NAMALWA (cell line): Measurements from ENCODE around the gene ZNF346.
"Not testable (repeated sequence)": the region's sequence is repeated elsewhere in the genome, so short reads cannot be mapped to it uniquely, and the experiment has no call there.

ENCODE experiments used
- DNase-seq: peaks from one replicate; pipeline ENCODE4 v3.0.0-alpha.2; 2015; ENCODE audit warnings: low spot score

The ZNF346 gene

GRCh38 chr5:177010153-177010552, 12.3 kb upstream of the ZNF346 start:
- no peak for DNase-seq

GRCh38 chr5:177015156-177015555, 7.3 kb upstream of the ZNF346 start:
- DNase-seq = no peak

GRCh38 chr5:177018341-177018740, 4.2 kb upstream of the ZNF346 start:
- no peak for DNase-seq

- no peak for DNase-seq
Measured at GRCh38 chr5:177020033-177020432, 2.5 kb upstream of the ZNF346 start.

GRCh38 chr5:177023303-177023664, 788 bp downstream of the ZNF346 start:
- DNase-seq = peak; percentile 43

- no peak for DNase-seq
Measured at GRCh38 chr5:177024559-177024958, 2.1 kb downstream of the ZNF346 start.

GRCh38 chr5:177025101-177025601, 2.7 kb downstream of the ZNF346 start:
- no peak for DNase-seq

GRCh38 chr5:177027665-177028064, 5.2 kb downstream of the ZNF346 start:
- no peak for DNase-seq

GRCh38 chr5:177029498-177029897, 7.0 kb downstream of the ZNF346 start:
- no peak for DNase-seq

- no peak for DNase-seq
Measured at GRCh38 chr5:177035976-177036375, 13.5 kb downstream of the ZNF346 start.

GRCh38 chr5:177036443-177036842, 13.9 kb downstream of the ZNF346 start:
- no peak for DNase-seq

GRCh38 chr5:177036921-177037320, 14.4 kb downstream of the ZNF346 start:
- DNase-seq = no peak

GRCh38 chr5:177040814-177041420, 18.4 kb downstream of the ZNF346 start:
- no peak for DNase-seq

GRCh38 chr5:177041936-177042335, 19.4 kb downstream of the ZNF346 start:
- DNase-seq = no peak

- DNase-seq = no peak
Measured at GRCh38 chr5:177043114-177043513, 20.6 kb downstream of the ZNF346 start.

GRCh38 chr5:177043958-177044357, 21.5 kb downstream of the ZNF346 start:
- no peak for DNase-seq

- no peak for DNase-seq
Measured at GRCh38 chr5:177044641-177045040, 22.1 kb downstream of the ZNF346 start.

GRCh38 chr5:177045631-177046030, 23.1 kb downstream of the ZNF346 start:
- no peak for DNase-seq

- not testable (repeated sequence) for DNase-seq
Measured at GRCh38 chr5:177048531-177048930, 26.0 kb downstream of the ZNF346 start.

GRCh38 chr5:177049285-177049684, 26.8 kb downstream of the ZNF346 start:
- DNase-seq = no peak

- no peak for DNase-seq
Measured at GRCh38 chr5:177064500-177065277, 42.2 kb downstream of the ZNF346 start.

- DNase-seq = no peak
Measured at GRCh38 chr5:177065491-177065890, 43.0 kb downstream of the ZNF346 start.

- DNase-seq = no peak
Measured at GRCh38 chr5:177066224-177066623, 43.7 kb downstream of the ZNF346 start.

- no peak for DNase-seq
Measured at GRCh38 chr5:177067503-177067902, 45.0 kb downstream of the ZNF346 start.
